Liver (tissue), 3 donors: Measurements from ENCODE around the gene ACCS.

ENCODE experiments used
- HNF4A ChIP-seq, 2 donors: conservative IDR thresholded peaks; 2 replicates each; pipeline ENCODE4 v1.6.1; 2016; ENCODE audit warnings: antibody characterized with exemption in 2 of 2, mild to moderate bottlenecking in 2 of 2
- YY1 ChIP-seq: IDR thresholded peaks from 2 replicates; pipeline ENCODE4 v1.6.1; 2016; ENCODE audit warnings: antibody characterized with exemption, mild to moderate bottlenecking
- TF ChIP-seq, protein P1 (sequence below): fragments of 150-350 bp; IDR thresholded peaks from 2 replicates; pipeline ENCODE4 v1.5.1; 2017; ENCODE audit warnings: improper control_type of control experiment, low read depth, low read length; ENCODE audit not compliant: missing input control
- TF ChIP-seq, protein P2 (sequence below): IDR thresholded peaks from 2 replicates; pipeline ENCODE4 v1.6.1; 2016; ENCODE audit warnings: antibody characterized with exemption
- TF ChIP-seq, protein P3 (sequence below): IDR thresholded peaks from 2 replicates; pipeline ENCODE4 v1.6.1; 2016; ENCODE audit warnings: antibody characterized with exemption, mild to moderate bottlenecking
- TF ChIP-seq, protein P4 (sequence below): IDR thresholded peaks from 2 replicates; pipeline ENCODE4 v1.6.1; 2016; ENCODE audit warnings: antibody characterized with exemption
- donor health status: healthy.
- donor health status: healthy.

DNA sequence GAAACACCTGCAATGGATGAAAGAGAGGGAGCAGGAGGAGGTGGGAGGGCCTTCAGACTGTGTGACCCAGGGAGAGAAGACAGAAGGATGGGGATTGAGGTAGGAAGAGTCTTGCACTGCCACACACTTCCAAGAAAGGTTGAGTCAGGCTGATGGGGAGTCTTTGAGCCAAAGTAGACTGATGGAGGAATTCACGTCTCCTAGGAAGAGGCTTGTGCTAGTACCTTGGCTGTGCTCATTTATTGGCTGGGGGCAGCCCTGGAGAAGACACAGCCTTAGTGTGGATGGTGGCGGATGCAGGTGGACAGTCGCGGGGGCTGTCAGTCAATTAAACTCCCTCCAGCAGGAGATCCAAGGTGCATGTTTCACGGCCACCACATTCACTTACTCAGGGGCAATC lies 34.5 kb upstream of the ACCS start:
- TF ChIP-seq, protein P1, sequence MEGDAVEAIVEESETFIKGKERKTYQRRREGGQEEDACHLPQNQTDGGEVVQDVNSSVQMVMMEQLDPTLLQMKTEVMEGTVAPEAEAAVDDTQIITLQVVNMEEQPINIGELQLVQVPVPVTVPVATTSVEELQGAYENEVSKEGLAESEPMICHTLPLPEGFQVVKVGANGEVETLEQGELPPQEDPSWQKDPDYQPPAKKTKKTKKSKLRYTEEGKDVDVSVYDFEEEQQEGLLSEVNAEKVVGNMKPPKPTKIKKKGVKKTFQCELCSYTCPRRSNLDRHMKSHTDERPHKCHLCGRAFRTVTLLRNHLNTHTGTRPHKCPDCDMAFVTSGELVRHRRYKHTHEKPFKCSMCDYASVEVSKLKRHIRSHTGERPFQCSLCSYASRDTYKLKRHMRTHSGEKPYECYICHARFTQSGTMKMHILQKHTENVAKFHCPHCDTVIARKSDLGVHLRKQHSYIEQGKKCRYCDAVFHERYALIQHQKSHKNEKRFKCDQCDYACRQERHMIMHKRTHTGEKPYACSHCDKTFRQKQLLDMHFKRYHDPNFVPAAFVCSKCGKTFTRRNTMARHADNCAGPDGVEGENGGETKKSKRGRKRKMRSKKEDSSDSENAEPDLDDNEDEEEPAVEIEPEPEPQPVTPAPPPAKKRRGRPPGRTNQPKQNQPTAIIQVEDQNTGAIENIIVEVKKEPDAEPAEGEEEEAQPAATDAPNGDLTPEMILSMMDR = no peak
- TF ChIP-seq YY1 (no peak), HNF4A (conservative IDR thresholded peaks at IDR 0.05) (no peak)
- TF ChIP-seq, protein P2, sequence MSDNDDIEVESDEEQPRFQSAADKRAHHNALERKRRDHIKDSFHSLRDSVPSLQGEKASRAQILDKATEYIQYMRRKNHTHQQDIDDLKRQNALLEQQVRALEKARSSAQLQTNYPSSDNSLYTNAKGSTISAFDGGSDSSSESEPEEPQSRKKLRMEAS = no peak
- TF ChIP-seq, protein P3, sequence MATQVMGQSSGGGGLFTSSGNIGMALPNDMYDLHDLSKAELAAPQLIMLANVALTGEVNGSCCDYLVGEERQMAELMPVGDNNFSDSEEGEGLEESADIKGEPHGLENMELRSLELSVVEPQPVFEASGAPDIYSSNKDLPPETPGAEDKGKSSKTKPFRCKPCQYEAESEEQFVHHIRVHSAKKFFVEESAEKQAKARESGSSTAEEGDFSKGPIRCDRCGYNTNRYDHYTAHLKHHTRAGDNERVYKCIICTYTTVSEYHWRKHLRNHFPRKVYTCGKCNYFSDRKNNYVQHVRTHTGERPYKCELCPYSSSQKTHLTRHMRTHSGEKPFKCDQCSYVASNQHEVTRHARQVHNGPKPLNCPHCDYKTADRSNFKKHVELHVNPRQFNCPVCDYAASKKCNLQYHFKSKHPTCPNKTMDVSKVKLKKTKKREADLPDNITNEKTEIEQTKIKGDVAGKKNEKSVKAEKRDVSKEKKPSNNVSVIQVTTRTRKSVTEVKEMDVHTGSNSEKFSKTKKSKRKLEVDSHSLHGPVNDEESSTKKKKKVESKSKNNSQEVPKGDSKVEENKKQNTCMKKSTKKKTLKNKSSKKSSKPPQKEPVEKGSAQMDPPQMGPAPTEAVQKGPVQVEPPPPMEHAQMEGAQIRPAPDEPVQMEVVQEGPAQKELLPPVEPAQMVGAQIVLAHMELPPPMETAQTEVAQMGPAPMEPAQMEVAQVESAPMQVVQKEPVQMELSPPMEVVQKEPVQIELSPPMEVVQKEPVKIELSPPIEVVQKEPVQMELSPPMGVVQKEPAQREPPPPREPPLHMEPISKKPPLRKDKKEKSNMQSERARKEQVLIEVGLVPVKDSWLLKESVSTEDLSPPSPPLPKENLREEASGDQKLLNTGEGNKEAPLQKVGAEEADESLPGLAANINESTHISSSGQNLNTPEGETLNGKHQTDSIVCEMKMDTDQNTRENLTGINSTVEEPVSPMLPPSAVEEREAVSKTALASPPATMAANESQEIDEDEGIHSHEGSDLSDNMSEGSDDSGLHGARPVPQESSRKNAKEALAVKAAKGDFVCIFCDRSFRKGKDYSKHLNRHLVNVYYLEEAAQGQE = no peak
- TF ChIP-seq, protein P4, sequence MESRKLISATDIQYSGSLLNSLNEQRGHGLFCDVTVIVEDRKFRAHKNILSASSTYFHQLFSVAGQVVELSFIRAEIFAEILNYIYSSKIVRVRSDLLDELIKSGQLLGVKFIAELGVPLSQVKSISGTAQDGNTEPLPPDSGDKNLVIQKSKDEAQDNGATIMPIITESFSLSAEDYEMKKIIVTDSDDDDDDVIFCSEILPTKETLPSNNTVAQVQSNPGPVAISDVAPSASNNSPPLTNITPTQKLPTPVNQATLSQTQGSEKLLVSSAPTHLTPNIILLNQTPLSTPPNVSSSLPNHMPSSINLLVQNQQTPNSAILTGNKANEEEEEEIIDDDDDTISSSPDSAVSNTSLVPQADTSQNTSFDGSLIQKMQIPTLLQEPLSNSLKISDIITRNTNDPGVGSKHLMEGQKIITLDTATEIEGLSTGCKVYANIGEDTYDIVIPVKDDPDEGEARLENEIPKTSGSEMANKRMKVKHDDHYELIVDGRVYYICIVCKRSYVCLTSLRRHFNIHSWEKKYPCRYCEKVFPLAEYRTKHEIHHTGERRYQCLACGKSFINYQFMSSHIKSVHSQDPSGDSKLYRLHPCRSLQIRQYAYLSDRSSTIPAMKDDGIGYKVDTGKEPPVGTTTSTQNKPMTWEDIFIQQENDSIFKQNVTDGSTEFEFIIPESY = no peak
